AG20443 (cell line): ENCODE data around the gene CRMP1.
A peak's percentile ranks its signal among the peaks of the same experiment; 100 is the strongest.
"Not testable (repeated sequence)": the region's sequence is repeated elsewhere in the genome, so short reads cannot be mapped to it uniquely, and the experiment has no call there.

Source experiments
- DNase-seq: peaks from one replicate; pipeline ENCODE4 v3.0.0; 2012; ENCODE audit warnings: low spot score, mixed read lengths

The CRMP1 gene

GRCh38 chr4:5822619-5823018, 70.3 kb downstream of the CRMP1 start:
- no peak for DNase-seq

GRCh38 chr4:5821665-5822358, 71.1 kb downstream of the CRMP1 start:
- DNase-seq, result peak; percentile 57

- DNase-seq, result no peak
Observed at GRCh38 chr4:5816851-5817375, 76.0 kb downstream of the CRMP1 start.

GRCh38 chr4:5816101-5816500, 76.8 kb downstream of the CRMP1 start:
- DNase-seq, result no peak

GRCh38 chr4:5815641-5816040, 77.2 kb downstream of the CRMP1 start:
- no peak for DNase-seq

- no peak for DNase-seq
Observed at GRCh38 chr4:5814421-5814820, 78.5 kb downstream of the CRMP1 start.

- no peak for DNase-seq
Observed at GRCh38 chr4:5813882-5814255, 79.0 kb downstream of the CRMP1 start.

- peak; percentile 88 for DNase-seq
Observed at GRCh38 chr4:5812506-5813229, 80.2 kb downstream of the CRMP1 start.

- DNase-seq, result not testable (repeated sequence)
Observed at GRCh38 chr4:5812057-5812456, 80.8 kb downstream of the CRMP1 start.

- DNase-seq, result no peak
Observed at GRCh38 chr4:5810770-5811430, 82.0 kb downstream of the CRMP1 start.

- DNase-seq, result no peak
Observed at GRCh38 chr4:5810151-5810550, 82.7 kb downstream of the CRMP1 start.

- no peak for DNase-seq
Observed at GRCh38 chr4:5809216-5809776, 83.6 kb downstream of the CRMP1 start.

- no peak for DNase-seq
Observed at GRCh38 chr4:5808081-5808741, 84.7 kb downstream of the CRMP1 start.

- no peak for DNase-seq
Observed at GRCh38 chr4:5805270-5805669, 87.6 kb downstream of the CRMP1 start.

- DNase-seq, result no peak
Observed at GRCh38 chr4:5804656-5805055, 88.2 kb downstream of the CRMP1 start.

- no peak for DNase-seq
Observed at GRCh38 chr4:5802565-5802964, 90.3 kb downstream of the CRMP1 start.

GRCh38 chr4:5801696-5802095, 91.2 kb downstream of the CRMP1 start:
- DNase-seq, result no peak

GRCh38 chr4:5800496-5800895, 92.4 kb downstream of the CRMP1 start:
- no peak for DNase-seq

GRCh38 chr4:5799406-5799805, 93.5 kb downstream of the CRMP1 start:
- DNase-seq, result no peak

GRCh38 chr4:5798946-5799345, 93.9 kb downstream of the CRMP1 start:
- DNase-seq, result no peak

- peak; percentile 40 for DNase-seq
Observed at GRCh38 chr4:5798462-5798861, 94.4 kb downstream of the CRMP1 start.

- DNase-seq, result no peak
Observed at GRCh38 chr4:5797866-5798265, 95.0 kb downstream of the CRMP1 start.
